Ectodermal cell (in vitro differentiated cells): ENCODE results near the gene NINJ1.
"Not testable (repeated sequence)": the region's sequence is repeated elsewhere in the genome, so short reads cannot be mapped to it uniquely, and the experiment has no call there.

ENCODE experiments used
- H3K27ac ChIP-seq: 2 replicates; pipeline ENCODE4 v1.7.0; 2013; ENCODE audit warnings: mild to moderate bottlenecking, low read depth, low read length; ENCODE audit not compliant: insufficient read depth, poor library complexity, severe bottlenecking
- H3K27me3 ChIP-seq: 2 replicates; pipeline ENCODE4 v1.7.0; 2013; ENCODE audit warnings: mild to moderate bottlenecking, low read length; ENCODE audit not compliant: insufficient read depth, control insufficient read depth, poor library complexity, severe bottlenecking
- H3K36me3 ChIP-seq: one replicate; pipeline ENCODE4 v1.7.0; 2013; ENCODE audit warnings: low read length; ENCODE audit not compliant: control insufficient read depth, insufficient read depth
- H3K4me1 ChIP-seq: one replicate; pipeline ENCODE4 v1.7.0; 2013; ENCODE audit warnings: low read length; ENCODE audit not compliant: control insufficient read depth, insufficient read depth
- H3K4me3 ChIP-seq: 2 replicates; pipeline ENCODE4 v1.7.0; 2013; ENCODE audit warnings: low read depth, low read length, control low read depth; ENCODE audit not compliant: insufficient read depth
- H3K9me3 ChIP-seq: 2 replicates; pipeline ENCODE4 v1.7.0; 2013; ENCODE audit warnings: mild to moderate bottlenecking, low read length, moderate library complexity; ENCODE audit not compliant: control insufficient read depth
- WGBS, 2 experiments: methylation state at CpG; one replicate each; pipeline ENCODE4 v1.1.7; 2013; ENCODE audit warnings: missing lambda C conversion rate in 2 of 2; 5-methylcytosine and 5-hydroxymethylcytosine counted together

The NINJ1 gene

GRCh38 chr9:93112116-93112863 lies 21.8 kb downstream of the NINJ1 start:
- Histone ChIP-seq H3K4me3 (no peak overlapping the region), H3K4me1 (no peaks in the 10 kb centered on the region), H3K27me3 (no peaks in the 10 kb centered on the region), H3K36me3 (no peaks in the 10 kb centered on the region), H3K9me3 (no peaks in the 10 kb centered on the region), H3K27ac (no peak overlapping the region)
- 88 to 90% methylated on average over 15 of the region's 15 CpGs for WGBS, 2 experiments

DNA sequence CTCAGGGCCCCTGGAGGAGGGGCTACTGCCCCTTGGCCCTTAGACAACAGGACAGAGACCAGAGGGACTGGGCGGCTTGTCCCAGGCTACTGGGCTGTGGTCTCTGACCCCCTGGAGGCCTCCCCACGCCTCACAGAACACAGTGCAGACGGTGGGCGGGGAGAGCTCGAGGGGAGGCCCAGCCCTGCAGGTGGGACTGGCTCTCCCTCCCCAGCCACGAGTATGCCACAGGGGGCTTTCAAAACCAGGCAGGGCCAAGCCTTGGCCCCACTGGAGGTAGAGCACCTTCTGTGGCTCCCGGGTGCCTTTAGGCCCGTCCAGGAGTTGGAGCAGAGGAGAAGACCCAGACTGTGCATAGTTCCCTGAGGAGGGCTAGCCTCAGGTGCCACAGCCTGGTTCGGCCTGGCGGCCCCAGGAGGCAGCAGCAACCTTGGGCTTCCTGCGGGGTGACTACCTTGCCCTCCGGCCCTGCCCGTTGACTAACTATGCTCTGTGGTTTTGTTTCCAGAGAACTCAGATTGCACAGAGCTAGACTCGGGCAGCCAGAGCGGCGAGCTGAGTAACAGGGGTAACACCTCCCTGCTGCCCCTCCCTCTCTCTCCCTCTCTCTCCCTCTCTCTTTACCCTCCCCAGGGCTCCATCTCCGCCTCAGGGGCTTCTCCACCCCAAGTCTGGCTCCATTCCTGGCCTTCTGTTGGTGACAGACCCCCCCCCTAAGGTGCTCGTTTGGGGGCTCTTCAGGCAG lies 22.5 kb downstream of the NINJ1 start:
- Histone ChIP-seq H3K4me3 (no peak overlapping the region), H3K9me3 (no peaks in the 10 kb centered on the region), H3K27me3 (no peaks in the 10 kb centered on the region), H3K4me1 (no peaks in the 10 kb centered on the region), H3K27ac (no peak overlapping the region), H3K36me3 (no peaks in the 10 kb centered on the region)
- 89 to 93% methylated on average over 18 of the region's 18 CpGs for WGBS, 2 experiments

DNA sequence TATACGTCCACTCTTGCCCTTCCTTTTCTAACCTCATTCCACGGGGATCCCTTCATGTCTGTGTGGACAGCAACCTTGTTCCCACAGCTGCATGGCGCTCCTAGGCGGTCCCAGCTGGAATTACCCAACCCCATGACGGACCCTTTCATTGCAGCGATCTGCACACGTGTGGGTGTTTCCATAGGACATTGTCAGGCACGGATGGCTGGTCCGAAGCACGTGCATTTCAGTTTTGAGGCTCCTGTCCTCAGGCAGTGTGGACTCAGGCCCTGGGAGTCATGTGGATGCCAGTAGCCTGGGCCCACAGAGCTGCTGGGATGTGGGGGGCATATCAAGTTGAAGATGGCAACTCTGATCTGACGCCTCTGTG lies 23.1 kb downstream of the NINJ1 start:
- Histone ChIP-seq H3K36me3 (no peaks in the 10 kb centered on the region), H3K27ac (no peak overlapping the region), H3K9me3 (no peaks in the 10 kb centered on the region), H3K4me1 (no peaks in the 10 kb centered on the region), H3K4me3 (no peak overlapping the region), H3K27me3 (no peaks in the 10 kb centered on the region)
- whole genome bisulfite sequencing, 2 experiments, result 91 to 92% methylated on average over 11 of the region's 11 CpGs

- 94 to 96% methylated on average over 14 of the region's 14 CpGs for WGBS, 2 experiments
- Histone ChIP-seq H3K27me3 (no peaks in the 10 kb centered on the region), H3K9me3 (no peaks in the 10 kb centered on the region), H3K36me3 (no peaks in the 10 kb centered on the region), H3K27ac (no peak overlapping the region), H3K4me1 (no peaks in the 10 kb centered on the region), H3K4me3 (no peak overlapping the region)
Measured at GRCh38 chr9:93110311-93110855, 23.7 kb downstream of the NINJ1 start.

DNA sequence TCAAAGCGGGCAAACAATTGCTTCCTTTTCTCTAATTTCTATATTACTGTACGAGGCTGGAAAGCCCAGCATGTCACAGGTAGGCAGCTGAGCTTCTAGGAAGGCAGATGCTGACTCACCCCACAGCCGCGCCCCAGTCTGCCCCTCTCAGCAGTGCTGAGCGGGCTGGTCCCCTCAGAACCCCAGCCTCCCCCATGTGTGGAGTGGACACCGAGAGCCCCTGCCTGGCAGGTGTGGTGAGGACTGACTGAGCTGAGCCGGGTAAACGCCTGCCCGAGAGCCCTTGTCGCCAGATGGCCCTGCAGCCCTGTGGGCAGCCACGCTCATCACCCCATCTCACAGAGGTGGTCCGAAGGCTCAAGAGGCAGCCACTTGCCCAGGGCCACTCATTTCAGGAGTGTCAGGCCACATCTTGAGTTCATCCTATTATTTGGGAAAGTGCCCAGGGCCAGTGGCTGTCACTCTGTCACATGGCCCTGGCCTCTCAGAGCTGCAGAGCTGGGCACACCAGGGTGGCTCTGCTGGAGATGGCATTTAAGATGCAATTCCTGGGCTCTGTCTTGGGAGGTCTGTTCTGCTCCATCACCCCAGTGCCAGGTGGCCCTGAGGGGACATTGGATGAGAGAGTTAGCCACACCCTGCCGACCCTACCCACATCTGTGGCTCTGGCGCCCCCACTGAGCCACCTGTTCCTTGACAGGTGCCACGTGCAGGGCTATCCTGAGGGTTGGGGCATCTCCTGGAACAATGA lies 25.6 kb downstream of the NINJ1 start:
- Histone ChIP-seq H3K27ac (no peak overlapping the region), H3K9me3 (no peaks in the 10 kb centered on the region), H3K36me3 (no peaks in the 10 kb centered on the region), H3K27me3 (no peaks in the 10 kb centered on the region), H3K4me1 (no peaks in the 10 kb centered on the region), H3K4me3 (no peak overlapping the region)
- 87 to 89% methylated on average over 15 of the region's 15 CpGs for WGBS, 2 experiments

GRCh38 chr9:93107825-93108161 lies 26.3 kb downstream of the NINJ1 start:
- H3K36me3 ChIP-seq, result no peaks in the 10 kb centered on the region
- H3K27ac ChIP-seq, result no peak overlapping the region
- no peaks in the 10 kb centered on the region for H3K27me3 ChIP-seq
- H3K4me1 ChIP-seq, result no peaks in the 10 kb centered on the region
- H3K9me3 ChIP-seq, result no peaks in the 10 kb centered on the region
- H3K4me3 ChIP-seq, result no peak overlapping the region
- WGBS, 2 experiments, result 88 to 93% methylated on average over 6 of the region's 6 CpGs

- WGBS, 2 experiments, result 88 to 91% methylated on average over 14 of the region's 14 CpGs
- H3K27ac ChIP-seq, result no peak overlapping the region
- H3K27me3 ChIP-seq, result no peaks in the 10 kb centered on the region
- no peak overlapping the region for H3K4me3 ChIP-seq
- H3K9me3 ChIP-seq, result no peaks in the 10 kb centered on the region
- no peaks in the 10 kb centered on the region for H3K36me3 ChIP-seq
- no peaks in the 10 kb centered on the region for H3K4me1 ChIP-seq
Measured at GRCh38 chr9:93107151-93107824, 26.8 kb downstream of the NINJ1 start.

- Histone ChIP-seq H3K4me1 (no peaks in the 10 kb centered on the region), H3K4me3 (no peak overlapping the region), H3K27me3 (no peaks in the 10 kb centered on the region), H3K36me3 (no peaks in the 10 kb centered on the region), H3K27ac (no peak overlapping the region), H3K9me3 (no peaks in the 10 kb centered on the region)
- WGBS, 2 experiments, result 89 to 91% methylated on average over 1 of the region's 1 CpG
Measured at GRCh38 chr9:93105620-93106019, 28.4 kb downstream of the NINJ1 start.

DNA sequence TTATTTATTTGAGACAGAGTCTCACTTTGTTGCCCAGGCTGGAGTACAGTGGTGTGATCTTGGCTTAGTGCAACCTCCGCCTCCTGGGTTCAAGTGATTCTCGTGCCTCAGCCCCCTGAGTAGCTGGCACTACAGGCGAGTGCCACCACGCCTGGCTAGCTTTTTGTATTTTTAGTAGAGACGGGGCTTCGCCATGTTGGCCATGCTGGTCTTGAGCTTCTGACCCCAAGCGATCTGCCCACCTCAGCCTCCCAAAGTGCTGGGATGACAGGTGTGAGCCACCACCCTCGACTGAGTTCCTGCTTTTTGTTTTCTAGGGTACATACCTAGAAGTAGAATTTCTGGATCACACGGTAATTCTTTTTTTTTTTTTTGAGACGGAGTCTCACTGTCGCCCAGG lies 33.0 kb downstream of the NINJ1 start:
- not testable (repeated sequence) for H3K4me1 ChIP-seq, H3K4me3 ChIP-seq, H3K27ac ChIP-seq, H3K9me3 ChIP-seq, H3K36me3 ChIP-seq
- WGBS, 2 experiments, result 93 to 94% methylated on average over 11 of the region's 11 CpGs
- H3K27me3 ChIP-seq, result peaks cover 11% of the 10 kb centered on the region

DNA sequence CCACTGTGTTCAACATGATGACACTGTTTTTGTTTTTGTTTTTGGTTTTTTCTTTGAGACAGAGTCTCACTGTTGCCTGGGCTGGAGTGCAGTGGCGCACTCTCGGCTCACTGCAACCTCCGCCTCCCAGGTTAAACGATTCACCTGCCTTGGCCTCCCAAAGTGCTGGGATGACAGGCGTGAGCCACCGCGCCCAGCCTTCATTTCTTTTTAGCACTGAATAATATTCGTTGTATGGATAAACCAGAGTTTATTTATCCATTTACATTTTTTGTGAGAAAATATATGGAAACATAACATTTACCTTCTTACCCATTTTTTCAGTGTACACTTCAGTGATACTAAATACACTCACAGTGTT lies 33.8 kb downstream of the NINJ1 start:
- Histone ChIP-seq H3K36me3 (no peaks in the 10 kb centered on the region), H3K9me3 (no peaks in the 10 kb centered on the region), H3K27ac (no peak overlapping the region), H3K4me3 (no peak overlapping the region), H3K4me1 (peaks cover 6% of the 10 kb centered on the region), H3K27me3 (peaks cover 11% of the 10 kb centered on the region)
- 93 to 96% methylated on average over 5 to 8 of the region's 8 CpGs for whole genome bisulfite sequencing, 2 experiments
